HG03103 (cell line): ENCODE measurements around the gene FFAR2.

ENCODE experiments used
- ATAC-seq: cut with Tn5 transposase; IDR thresholded peaks from one replicate; pipeline ENCODE4 v1.9.1; 2021; ENCODE audit warnings: low read depth; ENCODE audit not compliant: unreplicated experiment

Gene FFAR2

GRCh38 chr19:35484252-35485036 lies 36.4 kb downstream of the FFAR2 start:
- ATAC-seq = no peak

- ATAC-seq = no peak
Observed at GRCh38 chr19:35486268-35486708, 38.2 kb downstream of the FFAR2 start.

DNA sequence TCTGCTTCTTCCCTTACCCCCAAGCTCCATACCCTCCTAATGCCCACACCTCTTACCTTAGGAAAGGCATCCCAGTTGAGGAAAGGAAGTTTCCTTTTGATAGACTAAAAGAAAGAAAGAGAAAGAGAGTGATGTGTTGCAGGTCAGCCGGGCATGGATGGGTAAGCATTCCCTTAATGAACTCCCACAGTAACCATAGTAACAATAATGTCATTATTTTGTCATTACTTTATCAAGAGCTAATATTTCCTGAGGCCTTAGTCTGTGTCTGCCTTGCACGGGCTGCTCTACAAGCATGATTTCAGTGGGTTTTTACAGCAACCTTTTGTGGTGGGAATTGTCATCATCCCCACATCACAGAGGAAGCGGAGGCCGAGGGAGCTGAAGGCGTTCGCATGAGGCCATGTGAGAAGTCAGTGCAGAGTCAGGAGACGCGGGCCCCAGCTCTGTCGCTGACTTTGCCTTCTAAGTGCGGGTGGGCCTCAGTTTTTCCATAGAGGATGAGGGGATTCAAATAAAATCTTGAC lies 39.7 kb downstream of the FFAR2 start:
- no peak for ATAC-seq

DNA sequence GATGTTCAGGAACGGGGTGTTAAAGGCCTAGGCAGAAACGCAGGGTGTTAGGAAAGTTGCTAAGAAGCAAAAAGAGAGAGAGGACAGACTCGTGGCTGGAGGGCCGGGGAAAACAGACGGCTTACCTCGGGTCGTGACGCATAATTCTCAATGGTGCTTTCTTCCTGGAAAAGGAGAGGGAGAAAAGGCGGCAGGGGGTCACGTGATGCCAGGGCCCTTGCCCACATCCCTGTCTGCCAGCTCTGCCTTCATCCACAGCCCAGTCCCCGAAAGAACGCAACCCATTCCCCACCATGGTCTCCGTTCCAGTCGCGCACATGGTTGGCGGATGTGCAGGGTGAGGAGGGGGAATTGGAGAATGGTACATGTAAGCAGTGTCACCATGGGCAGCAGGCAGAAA lies 40.6 kb downstream of the FFAR2 start:
- no peak for ATAC-seq

DNA sequence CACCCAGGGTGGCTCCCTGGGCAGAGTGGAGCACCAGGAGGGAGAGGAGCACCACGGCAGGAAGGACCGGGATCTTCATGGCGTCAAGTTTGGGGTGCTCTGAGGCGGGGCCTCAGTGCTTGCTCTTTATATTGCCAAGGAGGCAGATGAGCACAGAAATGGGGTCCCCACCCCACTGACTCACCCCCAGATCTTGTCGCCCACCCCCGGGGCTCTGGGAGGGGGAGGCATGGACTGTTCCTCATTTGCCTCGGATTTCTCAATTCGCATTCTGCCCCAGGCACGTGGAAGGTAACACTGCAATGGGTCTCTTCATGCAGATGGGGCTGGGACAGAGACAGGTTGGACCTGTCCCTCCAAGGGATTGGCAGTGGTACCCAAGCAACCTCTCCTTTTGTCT lies 42.3 kb downstream of the FFAR2 start, which contains the start of gene KRTDAP:
KRTDAP (minus strand) TSS at position 101 of the 400 bp plus-strand sequence; CDS start at position 79, 22 bp downstream.
- ATAC-seq = no peak

DNA sequence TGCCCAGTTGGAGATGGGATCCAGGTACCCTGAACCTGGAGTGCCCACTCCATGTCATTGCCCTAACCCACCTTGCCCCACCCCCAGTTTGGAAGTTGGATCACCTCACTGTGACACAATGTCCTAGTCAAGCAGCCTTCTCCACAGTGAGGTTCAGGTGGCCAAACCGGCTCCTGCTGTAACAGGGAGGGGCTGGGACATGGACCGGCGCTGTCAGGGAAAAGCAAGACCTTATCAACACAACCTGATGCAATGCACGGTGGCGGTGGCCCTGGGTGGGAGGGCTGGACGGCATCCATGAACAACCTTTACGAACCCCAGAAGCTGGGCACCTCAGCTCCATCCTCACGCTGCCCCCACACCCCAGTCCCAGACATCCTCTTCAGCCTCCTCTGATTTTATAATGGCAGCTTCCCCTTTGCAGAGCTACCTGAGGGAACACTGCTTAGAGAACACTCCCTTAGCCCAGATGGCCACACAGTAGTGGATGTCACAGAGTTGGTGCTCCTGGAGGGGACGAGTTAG lies 43.8 kb downstream of the FFAR2 start:
- ATAC-seq = no peak

DNA sequence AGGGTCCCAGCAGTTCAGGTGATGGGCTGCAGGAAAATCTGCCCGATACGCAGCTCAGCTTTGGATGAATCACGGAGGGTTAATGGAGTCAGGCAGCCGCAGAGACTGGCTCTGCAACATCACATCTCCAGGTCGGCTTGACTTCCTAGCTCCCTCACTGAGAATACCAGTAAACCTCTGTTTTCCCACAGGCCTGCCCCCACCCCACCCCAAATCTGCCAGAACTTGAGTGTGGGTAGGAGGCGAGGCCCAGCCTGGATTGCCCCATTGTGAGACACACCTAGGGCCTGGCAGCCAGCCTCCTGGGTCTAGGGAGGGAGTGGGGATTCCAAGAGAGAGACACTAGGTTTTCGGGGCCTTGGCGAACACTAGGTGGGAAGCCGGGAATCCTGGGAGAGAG lies 45.9 kb downstream of the FFAR2 start:
- no peak for ATAC-seq

GRCh38 chr19:35495107-35496064 lies 47.3 kb downstream of the FFAR2 start:
- no peak for ATAC-seq

- ATAC-seq = no peak
Observed at GRCh38 chr19:35497406-35497805, 49.3 kb downstream of the FFAR2 start.

DNA sequence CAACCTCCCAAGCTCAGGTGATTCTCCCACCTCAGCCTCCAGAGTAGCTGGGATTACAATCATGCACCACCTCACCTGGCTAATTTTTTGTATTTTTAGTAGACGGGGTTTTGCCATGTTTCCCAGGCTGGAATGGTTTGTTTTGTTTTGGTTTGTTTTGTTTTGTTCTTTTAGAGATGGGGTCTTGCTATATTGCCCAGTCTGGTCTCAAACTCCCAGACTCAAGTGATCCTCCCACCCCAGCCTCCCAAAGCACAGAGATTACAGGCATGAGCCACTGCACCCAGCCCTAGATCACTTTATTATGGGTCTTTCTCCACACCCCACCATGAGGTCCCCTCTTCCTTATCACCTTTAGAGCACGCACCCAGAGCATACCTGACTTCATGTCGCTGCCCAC lies 50.2 kb downstream of the FFAR2 start:
- no peak for ATAC-seq

- ATAC-seq = no peak
Observed at GRCh38 chr19:35498984-35499527, 51.0 kb downstream of the FFAR2 start.

DNA sequence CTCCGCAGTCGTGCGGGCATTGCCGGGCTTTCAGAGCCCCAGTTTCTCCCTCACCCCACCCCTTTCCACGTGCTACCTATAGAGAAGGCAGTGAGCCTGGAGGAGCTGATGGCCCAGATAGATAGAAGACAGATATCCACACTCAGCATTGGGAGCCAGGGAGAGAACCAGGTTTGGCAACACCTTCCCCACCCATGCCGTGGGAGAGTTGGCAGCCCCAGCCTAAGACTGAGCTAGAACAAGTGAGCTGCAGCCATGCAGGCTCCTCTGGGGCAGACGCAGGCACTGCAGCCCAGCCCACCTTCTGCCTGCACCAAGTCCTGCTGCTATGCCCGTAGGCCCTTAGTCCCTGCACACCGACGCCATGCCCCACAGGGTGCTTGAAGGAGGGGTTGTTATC lies 52.6 kb downstream of the FFAR2 start:
- ATAC-seq = no peak
